Memory B cell (primary cell): Measurements from ENCODE around the gene SSBP3.
"Not testable (repeated sequence)": the region's sequence is repeated elsewhere in the genome, so short reads cannot be mapped to it uniquely, and the experiment has no call there.

Experiments
- ATAC-seq: fragments of 150-1000 bp; cut with Tn5 transposase; 2 replicates; pipeline ENCODE4 v1.10.0; 2021; ENCODE audit warnings: low read depth, mild to moderate bottlenecking, moderate library complexity
- DNase-seq, 2 donors: peaks; one replicate each; pipeline ENCODE4 v3.0.0; 2022; ENCODE audit warnings: low spot score in 2 of 2
- H3K27ac Mint-ChIP-seq: one replicate; pipeline ENCODE4 v1.8.0; 2022; ENCODE audit warnings: mild to moderate bottlenecking, moderate library complexity, mixed read lengths
- H3K27me3 Mint-ChIP-seq: one replicate; pipeline ENCODE4 v1.8.0; 2022; ENCODE audit warnings: mixed read lengths
- H3K36me3 Mint-ChIP-seq: one replicate; pipeline ENCODE4 v1.8.0; 2022; ENCODE audit warnings: mild to moderate bottlenecking, mixed read lengths
- H3K4me1 Mint-ChIP-seq: one replicate; pipeline ENCODE4 v1.8.0; 2022; ENCODE audit warnings: mixed read lengths
- H3K4me3 Mint-ChIP-seq: one replicate; pipeline ENCODE4 v1.8.0; 2022; ENCODE audit warnings: mild to moderate bottlenecking, moderate library complexity, mixed read lengths
- H3K9me3 Mint-ChIP-seq: one replicate; pipeline ENCODE4 v1.8.0; 2022; ENCODE audit warnings: mixed read lengths

The SSBP3 gene

GRCh38 chr1:54421101-54421504 lies 14.9 kb upstream of the SSBP3 start:
- peaks cover 9% of the 10 kb centered on the region for H3K27me3 Mint-ChIP-seq
- ATAC-seq (no peak), DNase-seq (no peak)
- H3K27ac Mint-ChIP-seq: no peak overlapping the region
- no peak overlapping the region for H3K4me3 Mint-ChIP-seq
- H3K4me1 Mint-ChIP-seq: peaks cover 4% of the 10 kb centered on the region
- no peaks in the 10 kb centered on the region for H3K9me3 Mint-ChIP-seq
- H3K36me3 Mint-ChIP-seq: no peaks in the 10 kb centered on the region

GRCh38 chr1:54418598-54418997 lies 12.4 kb upstream of the SSBP3 start:
- not testable (repeated sequence) for ATAC-seq, DNase-seq, H3K27ac Mint-ChIP-seq, H3K36me3 Mint-ChIP-seq, H3K9me3 Mint-ChIP-seq, H3K4me1 Mint-ChIP-seq, H3K4me3 Mint-ChIP-seq
- H3K27me3 Mint-ChIP-seq: peaks cover 18% of the 10 kb centered on the region

GRCh38 chr1:54417123-54417522 lies 10.9 kb upstream of the SSBP3 start:
- H3K27ac Mint-ChIP-seq: no peak overlapping the region
- no peaks in the 10 kb centered on the region for H3K36me3 Mint-ChIP-seq
- ATAC-seq (no peak), DNase-seq (no peak)
- H3K4me3 Mint-ChIP-seq: no peak overlapping the region
- H3K4me1 Mint-ChIP-seq: peaks cover 4% of the 10 kb centered on the region
- peaks cover 16% of the 10 kb centered on the region for H3K27me3 Mint-ChIP-seq
- no peaks in the 10 kb centered on the region for H3K9me3 Mint-ChIP-seq

- Mint-ChIP-seq H3K27ac (no peak overlapping the region), H3K36me3 (no peaks in the 10 kb centered on the region), H3K4me3 (no peak overlapping the region), H3K9me3 (no peaks in the 10 kb centered on the region), H3K4me1 (peaks cover 4% of the 10 kb centered on the region), H3K27me3 (peaks cover 16% of the 10 kb centered on the region)
- no peak for DNase-seq
- no peak for ATAC-seq
These were observed 10.2 kb upstream of the SSBP3 start for GRCh38 chr1:54416435-54416834.

- Mint-ChIP-seq H3K36me3 (no peaks in the 10 kb centered on the region), H3K9me3 (no peaks in the 10 kb centered on the region), H3K27me3 (peaks cover 16% of the 10 kb centered on the region), H3K4me3 (no peak overlapping the region), H3K4me1 (peaks cover 4% of the 10 kb centered on the region), H3K27ac (no peak overlapping the region)
- ATAC-seq (no peak), DNase-seq (no peak)
These were observed 9.8 kb upstream of the SSBP3 start for GRCh38 chr1:54415991-54416390.

- Mint-ChIP-seq H3K27me3 (peaks cover 16% of the 10 kb centered on the region), H3K36me3 (no peaks in the 10 kb centered on the region), H3K9me3 (no peaks in the 10 kb centered on the region), H3K4me1 (peaks cover 4% of the 10 kb centered on the region), H3K4me3 (no peak overlapping the region), H3K27ac (no peak overlapping the region)
- ATAC-seq (no peak), DNase-seq (no peak)
These were observed 9.3 kb upstream of the SSBP3 start for GRCh38 chr1:54415533-54415932.

- Mint-ChIP-seq H3K27ac (no peak overlapping the region), H3K36me3 (no peaks in the 10 kb centered on the region), H3K4me3 (no peak overlapping the region), H3K4me1 (peaks cover 16% of the 10 kb centered on the region), H3K9me3 (no peaks in the 10 kb centered on the region), H3K27me3 (peaks cover 16% of the 10 kb centered on the region)
- DNase-seq (no peak), ATAC-seq (no peak)
These were observed 7.5 kb upstream of the SSBP3 start for GRCh38 chr1:54413732-54414131.

GRCh38 chr1:54413295-54413694 lies 7.1 kb upstream of the SSBP3 start:
- no peaks in the 10 kb centered on the region for H3K9me3 Mint-ChIP-seq
- no peaks in the 10 kb centered on the region for H3K36me3 Mint-ChIP-seq
- no peak for ATAC-seq
- H3K27ac Mint-ChIP-seq: no peak overlapping the region
- peaks cover 16% of the 10 kb centered on the region for H3K27me3 Mint-ChIP-seq
- H3K4me1 Mint-ChIP-seq: peaks cover 21% of the 10 kb centered on the region
- DNase-seq: no peak
- H3K4me3 Mint-ChIP-seq: no peak overlapping the region

- H3K4me1 Mint-ChIP-seq: peaks cover 22% of the 10 kb centered on the region
- no peak overlapping the region for H3K27ac Mint-ChIP-seq
- H3K36me3 Mint-ChIP-seq: no peaks in the 10 kb centered on the region
- H3K9me3 Mint-ChIP-seq: no peaks in the 10 kb centered on the region
- DNase-seq: no peak
- H3K4me3 Mint-ChIP-seq: no peak overlapping the region
- ATAC-seq: no peak
- H3K27me3 Mint-ChIP-seq: peaks cover 6% of the 10 kb centered on the region
These were observed 4.2 kb upstream of the SSBP3 start for GRCh38 chr1:54410359-54410758.

- ATAC-seq: peak; percentile 21
These were observed 3.3 kb upstream of the SSBP3 start for GRCh38 chr1:54409156-54410142.

GRCh38 chr1:54408147-54409066 lies 2.2 kb upstream of the SSBP3 start:
- no peaks in the 10 kb centered on the region for H3K9me3 Mint-ChIP-seq
- H3K4me3 Mint-ChIP-seq: peak overlapping the region; percentile 46
- peaks cover 32% of the 10 kb centered on the region for H3K4me1 Mint-ChIP-seq
- peaks cover 3% of the 10 kb centered on the region for H3K36me3 Mint-ChIP-seq
- no peak for ATAC-seq
- H3K27ac Mint-ChIP-seq: no peak overlapping the region
- no peak for DNase-seq
- H3K27me3 Mint-ChIP-seq: no peaks in the 10 kb centered on the region

More at GRCh38 chr1:54409156-54410142, 3.3 kb upstream of the SSBP3 start:
- DNase-seq: no peak
- no peaks in the 10 kb centered on the region for H3K36me3 Mint-ChIP-seq
- no peaks in the 10 kb centered on the region for H3K9me3 Mint-ChIP-seq
- H3K27ac Mint-ChIP-seq: peak overlapping the region; percentile 64
- H3K4me1 Mint-ChIP-seq: peaks cover 25% of the 10 kb centered on the region
- peak overlapping the region; percentile 48 for H3K4me3 Mint-ChIP-seq
- H3K27me3 Mint-ChIP-seq: no peaks in the 10 kb centered on the region

GRCh38 chr1:54407404-54408146 lies 1.4 kb upstream of the SSBP3 start:
- peaks cover 35% of the 10 kb centered on the region for H3K4me1 Mint-ChIP-seq
- DNase-seq: peak; percentile 17 to 64

GRCh38 chr1:54407154-54407403 lies 885 bp upstream of the SSBP3 start:
- H3K27ac Mint-ChIP-seq: peak overlapping the region; percentile 86
- ATAC-seq (no peak), DNase-seq (peak in 1 of 2 donors; percentile 50)
- H3K36me3 Mint-ChIP-seq: peaks cover 7% of the 10 kb centered on the region
- no peaks in the 10 kb centered on the region for H3K9me3 Mint-ChIP-seq
- no peaks in the 10 kb centered on the region for H3K27me3 Mint-ChIP-seq
- peaks cover 35% of the 10 kb centered on the region for H3K4me1 Mint-ChIP-seq
- H3K4me3 Mint-ChIP-seq: peak overlapping the region; percentile 89

More at GRCh38 chr1:54407404-54408146, 1.4 kb upstream of the SSBP3 start:
- Mint-ChIP-seq H3K36me3 (peaks cover 6% of the 10 kb centered on the region), H3K27me3 (no peaks in the 10 kb centered on the region), H3K27ac (peak overlapping the region; percentile 86), H3K4me3 (peak overlapping the region; percentile 89), H3K9me3 (no peaks in the 10 kb centered on the region)
- ATAC-seq: peak; percentile 49
